K562 (cell line): ENCODE results near the gene SLC41A3. TPM values are rescaled to one million over a fixed set of nuclear protein-coding genes. Genes with fewer than 3 reads are reported as not detected.

Experiments
- ATAC-seq: fragments of 200-7000 bp; cut with Tn5 transposase; 3 replicates; pipeline ENCODE4 v1.9.1; 2020; ENCODE audit warnings: moderate library complexity
- BruUV-seq: library from RNA; stranded (reverse); fragments of 400-500 nt; replicated peaks from 2 replicates; lab custom pipeline; 2021; lab: Mats Ljungman, UMichigan
- CTCF ChIA-PET: fragments of 300-600 bp; formaldehyde crosslinking; extraction: SDS; loops from one replicate; lab custom pipeline; 2021; ENCODE audit warnings: low intra/inter-chr PET ratio; lab: Yijun Ruan, JAX
- POLR2A ChIA-PET: fragments of 300-600, 350-650 bp; sonication (Branson Sonifier 250); formaldehyde crosslinking; extraction: SDS; loops from one replicate; lab custom pipeline; 2021; ENCODE audit warnings: antibody characterized with exemption, inconsistent platforms; lab: Yijun Ruan, JAX
- DNase-seq, 4 experiments: peaks; one replicate each; pipeline versions ENCODE4 v3.0.0 to v3.0.0-alpha.2; 2011 to 2018; ENCODE audit warnings: low spot score in 3 of 4, mixed read lengths in 3 of 4; ENCODE audit errors: extremely low read depth in 1 of 4
- FAIRE-seq: peaks from 2 replicates; lab custom pipeline; 2011; peaks lifted over from hg19 to GRCh38; lab: Jason Lieb, UNC
- H2AFZ ChIP-seq: 2 replicates; pipeline ENCODE4 v1.6.0; 2011; ENCODE audit warnings: low read depth, low read length, control low read depth, inconsistent platforms
- H3K27ac ChIP-seq: fragments of 200-600 bp; 3 replicates; pipeline ENCODE4 v1.8.0; 2011; ENCODE audit warnings: low read depth, mild to moderate bottlenecking, control low read depth, inconsistent platforms, low read length, moderate library complexity, mixed read lengths; ENCODE audit errors: extremely low read depth
- H3K27me3 ChIP-seq, 2 experiments: fragments of 300-600 bp in 1 of 2; 2 replicates in 1 of 2; 3 replicates in 1 of 2; pipeline versions ENCODE4 v1.6.0 to v1.8.0; 2011; ENCODE audit warnings: inconsistent platforms in 2 of 2, low read length in 2 of 2, mild to moderate bottlenecking in 1 of 2, mixed read lengths in 1 of 2, moderate library complexity in 1 of 2; ENCODE audit not compliant: control insufficient read depth in 2 of 2, insufficient read depth in 2 of 2
- H3K36me3 ChIP-seq: fragments of 300-600 bp; 3 replicates; pipeline ENCODE4 v1.8.0; 2011; ENCODE audit warnings: mild to moderate bottlenecking, low read length, inconsistent platforms; ENCODE audit not compliant: control insufficient read depth, insufficient read depth
- H3K4me1 ChIP-seq, 2 experiments: fragments of 200-600 bp in 1 of 2; replicated peaks in 1 of 2; 2 replicates in 1 of 2; 3 replicates in 1 of 2; pipeline versions ENCODE4 v1.5.1 to v1.8.0; 2011; ENCODE audit warnings: inconsistent platforms in 2 of 2, low read length in 2 of 2, mild to moderate bottlenecking in 1 of 2, mixed read lengths in 1 of 2, moderate library complexity in 1 of 2; ENCODE audit not compliant: control insufficient read depth in 2 of 2, insufficient read depth in 2 of 2
- H3K4me2 ChIP-seq: 2 replicates; pipeline ENCODE4 v1.6.1; 2011; ENCODE audit warnings: low read length, control low read depth, inconsistent platforms, mixed read lengths; ENCODE audit not compliant: insufficient read depth
- H3K4me3 ChIP-seq: fragments of 200-600 bp; sonication (generic), shearing (Covaris generic); 2 replicates; pipeline ENCODE4 v1.5.1; 2016; ENCODE audit warnings: control low read depth, inconsistent platforms
- H3K79me2 ChIP-seq: fragments of 200-600 bp; 3 replicates; pipeline ENCODE4 v1.8.0; 2011; ENCODE audit warnings: low read length, inconsistent platforms; ENCODE audit not compliant: control insufficient read depth, insufficient read depth
- H3K9ac ChIP-seq, 2 experiments: 2 replicates each; pipeline versions ENCODE4 v1.6.0 to v1.6.1; 2011; ENCODE audit warnings: low read depth in 2 of 2, low read length in 2 of 2, control low read depth in 1 of 2, inconsistent platforms in 1 of 2, mild to moderate bottlenecking in 1 of 2, mixed read lengths in 1 of 2; ENCODE audit not compliant: insufficient read depth in 1 of 2
- H3K9me1 ChIP-seq: one replicate; pipeline ENCODE4 v1.6.0; 2011; ENCODE audit warnings: inconsistent platforms, mild to moderate bottlenecking, low read length, moderate library complexity; ENCODE audit not compliant: control insufficient read depth, insufficient read depth
- H3K9me3 ChIP-seq: replicated peaks from 2 replicates; pipeline ENCODE4 v1.5.1; 2011; ENCODE audit warnings: low read depth, low read length, inconsistent platforms; ENCODE audit not compliant: control insufficient read depth, insufficient read depth
- H4K20me1 ChIP-seq: replicated peaks from 2 replicates; pipeline ENCODE4 v1.6.1; 2011; ENCODE audit warnings: low read length, inconsistent platforms, mixed read lengths; ENCODE audit not compliant: control insufficient read depth, insufficient read depth
- CAMTA2 ChIP-seq: fragments of 250-450 bp; sonication (Bioruptor Pico); conservative IDR thresholded peaks from 2 replicates; pipeline ENCODE4 v1.5.1; 2022
- DMBX1 ChIP-seq: fragments of 250-450 bp; sonication (Bioruptor Pico); IDR thresholded peaks from 2 replicates; pipeline ENCODE4 v1.8.0; 2022; ENCODE audit warnings: inconsistent platforms, mild to moderate bottlenecking, moderate library complexity, borderline replicate concordance
- DPF2 ChIP-seq: fragments of 450-650 bp; IDR thresholded peaks from 2 replicates; pipeline ENCODE4 v1.6.1; 2016
- E2F6 ChIP-seq, 2 experiments: IDR thresholded peaks; 2 replicates each; pipeline ENCODE4 v1.6.1; 2011; ENCODE audit warnings: borderline replicate concordance in 1 of 2, control low read depth in 1 of 2, low read depth in 1 of 2, low read length in 1 of 2, mild to moderate bottlenecking in 1 of 2, mixed read lengths in 1 of 2, moderate library complexity in 1 of 2; ENCODE audit not compliant: insufficient read depth in 1 of 2, insufficient read length in 1 of 2, poor library complexity in 1 of 2, severe bottlenecking in 1 of 2; ENCODE audit errors: extremely low read depth in 1 of 2
- EP300 ChIP-seq: IDR thresholded peaks from 2 replicates; pipeline ENCODE4 v1.6.1; 2012; ENCODE audit warnings: low read length, improper control_type of control experiment
- HSF4 ChIP-seq: fragments of 250-450 bp; sonication (Bioruptor Pico); IDR thresholded peaks from 2 replicates; pipeline ENCODE4 v2.1.2; 2022; ENCODE audit warnings: mild to moderate bottlenecking, moderate library complexity, borderline replicate concordance
- MEIS2 ChIP-seq: fragments of 450-650 bp; IDR thresholded peaks from 2 replicates; pipeline ENCODE4 v1.6.1; 2014; ENCODE audit warnings: mild to moderate bottlenecking; ENCODE audit not compliant: partially characterized antibody
- NBN ChIP-seq: fragments of 450-650 bp; IDR thresholded peaks from 2 replicates; pipeline ENCODE4 v1.6.1; 2016; ENCODE audit warnings: low read depth, mild to moderate bottlenecking
- PML ChIP-seq: IDR thresholded peaks from 2 replicates; pipeline ENCODE4 v1.6.1; 2012; ENCODE audit warnings: low read length, inconsistent platforms
- SMARCA5 ChIP-seq: fragments of 450-650 bp; IDR thresholded peaks from 2 replicates; pipeline ENCODE4 v1.6.1; 2016
- SOX6 ChIP-seq: fragments of 450-650 bp; IDR thresholded peaks from 2 replicates; pipeline ENCODE4 v1.6.1; 2014; ENCODE audit warnings: mild to moderate bottlenecking
- ZBTB26 ChIP-seq: fragments of 450-650 bp; formaldehyde crosslinking; IDR thresholded peaks from 2 replicates; pipeline ENCODE4 v1.4.0; 2022; ENCODE audit warnings: missing genetic modification characterization
- ZKSCAN8 ChIP-seq: fragments of 200-800 bp; sonication (Bioruptor generic); IDR thresholded peaks from 2 replicates; pipeline ENCODE4 v1.6.1; 2016; ENCODE audit warnings: missing genetic modification characterization, missing compliant biosample characterization
- WGBS: fragments of 100-300 bp; shearing (Covaris generic); methylation state at CpG from one replicate; pipeline ENCODE4 v1.1.6; 2016; ENCODE audit warnings: low coverage, mixed read lengths; ENCODE audit not compliant: insufficient coverage; ENCODE audit errors: missing lambda C conversion rate; 5-methylcytosine and 5-hydroxymethylcytosine counted together
- in situ Hi-C: fragments of 300-500 bp; cut with MboI; formaldehyde crosslinking; loops from 4 replicates; pipeline ENCODE4 v1.15.0; 2018; ENCODE audit warnings: inconsistent platforms, mixed read lengths
- intact Hi-C: fragments of 100-400 bp; cut with micrococcal nuclease; formaldehyde crosslinking; loops from 2 replicates; pipeline ENCODE4 v1.14.2; 2022
- polyA plus RNA-seq, 8 experiments: library from polyadenylated mRNA; depleted of rRNA in 4 of 8; stranded (reverse) in 5 of 8; unstranded in 3 of 8; fragments of >200 nt; fragmentation: Nextera tagmentation in 2 of 8; fragmentation: Illumina TruSeq in 1 of 8; extraction: Ambion mirVana in 2 of 8; extraction: Trizol in 1 of 8; gene quantifications; 2 replicates each; pipeline versions ENCODE4 v1.2.1 to v1.2.3, GENCODE V29; 2011 to 2014; ENCODE audit warnings: inconsistent platforms in 1 of 8, missing spikeins in 1 of 8
- total RNA-seq, 7 experiments: library from RNA; depleted of rRNA in 6 of 7; stranded (reverse); fragments of >200 nt in 6 of 7; fragmentation: Illumina TruSeq in 2 of 7; extraction: Trizol in 2 of 7; gene quantifications; 2 replicates each; pipeline versions ENCODE4 v1.2.1 to v1.2.3, GENCODE V29; 2011 to 2021; ENCODE audit warnings: low replicate concordance in 1 of 7
- TF ChIP-seq, protein P1 (sequence below), 2 experiments: fragments of 200-800 bp in 1 of 2; sonication (Bioruptor generic) in 1 of 2; sonication (generic) in 1 of 2; formaldehyde crosslinking in 1 of 2; IDR thresholded peaks in 1 of 2; conservative IDR thresholded peaks in 1 of 2; 2 replicates each; pipeline versions ENCODE4 v1.5.0 to v1.6.1; 2016 to 2020; ENCODE audit warnings: missing compliant biosample characterization in 1 of 2, missing genetic modification characterization in 1 of 2, missing genetic modification reagents in 1 of 2

SLC41A3 gene
- total and polyA plus RNA-seq, 9 of the 15 experiments (the other 6 are each of a cell fraction or from before 2014, with no cell fraction given) = 4.1 to 20.7 (median 11.2) TPM

DNA sequence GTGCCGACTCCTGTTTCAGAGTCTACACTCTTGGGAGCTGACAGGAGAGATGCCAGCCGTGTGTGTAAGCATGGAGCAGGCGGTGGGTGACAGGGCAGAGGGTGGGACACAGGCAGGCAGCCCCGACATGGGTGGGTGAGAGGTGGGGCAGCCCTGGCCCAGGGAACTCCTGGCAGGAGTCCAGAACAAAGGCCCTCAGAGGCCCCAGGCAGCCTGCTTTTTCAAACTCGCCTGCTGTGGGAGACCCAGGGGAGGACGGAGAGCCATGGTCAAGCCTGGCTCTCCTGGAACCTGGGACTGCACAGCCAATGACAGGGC, 29.3 kb upstream of the SLC41A3 start:
- Histone ChIP-seq H3K4me2 (no peak overlapping the region), H3K4me3 (no peak overlapping the region), H3K79me2 (no peaks in the 10 kb centered on the region), H3K9me3 (no peaks in the 10 kb centered on the region), H3K27ac (no peak overlapping the region), H3K27me3 (peaks cover 0 to 41% of the 10 kb centered on the region in 2 experiments; a peak in 2 of 5 replicates), H3K4me1 (no peaks in the 10 kb centered on the region), H3K9me1 (no peaks in the 10 kb centered on the region), H4K20me1 (0 out of 2 replicates have a peak, but pooled peaks cover 3% of the 10 kb centered on the region), H2AFZ (no peak overlapping the region), H3K9ac (no peak overlapping the region), H3K36me3 (no peaks in the 10 kb centered on the region)
- ATAC-seq = no peak
- FAIRE-seq = no peak
- DNase-seq = no peak
- CTCF ChIA-PET = no interaction called here
- BruUV-seq = no TSS peak
- intact Hi-C loops (no loop called here), in situ Hi-C loops (no loop called here)
- TF ChIP-seq, protein P1, sequence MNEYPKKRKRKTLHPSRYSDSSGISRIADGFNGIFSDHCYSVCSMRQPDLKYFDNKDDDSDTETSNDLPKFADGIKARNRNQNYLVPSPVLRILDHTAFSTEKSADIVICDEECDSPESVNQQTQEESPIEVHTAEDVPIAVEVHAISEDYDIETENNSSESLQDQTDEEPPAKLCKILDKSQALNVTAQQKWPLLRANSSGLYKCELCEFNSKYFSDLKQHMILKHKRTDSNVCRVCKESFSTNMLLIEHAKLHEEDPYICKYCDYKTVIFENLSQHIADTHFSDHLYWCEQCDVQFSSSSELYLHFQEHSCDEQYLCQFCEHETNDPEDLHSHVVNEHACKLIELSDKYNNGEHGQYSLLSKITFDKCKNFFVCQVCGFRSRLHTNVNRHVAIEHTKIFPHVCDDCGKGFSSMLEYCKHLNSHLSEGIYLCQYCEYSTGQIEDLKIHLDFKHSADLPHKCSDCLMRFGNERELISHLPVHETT (CRISPR knock-in tag; conservative IDR thresholded peaks at IDR 0.05 in 1 of 2, IDR thresholded peaks at IDR 0.05 in 1 of 2) = no peak
- TF ChIP-seq CAMTA2 (CRISPR knock-in tag) = no peak
- no peak for TF ChIP-seq SMARCA5
- no peak for TF ChIP-seq DPF2
- TF ChIP-seq ZKSCAN8 (CRISPR knock-in tag) = no peak
- no peak for TF ChIP-seq ZBTB26 (CRISPR knock-in tag)
- no peak for TF ChIP-seq MEIS2
- no peak for TF ChIP-seq SOX6
- no peak for TF ChIP-seq DMBX1
- no peak for TF ChIP-seq HSF4 (CRISPR knock-in tag)
- TF ChIP-seq EP300 = no peak
- TF ChIP-seq NBN = no peak
- TF ChIP-seq E2F6 (IDR thresholded peaks at IDR 0.05; ENCODE audit: borderline replicate concordance in 1 of 2, extremely low read depth in 1 of 2, insufficient read depth in 1 of 2, insufficient read length in 1 of 2, low read depth in 1 of 2, low read length in 1 of 2, poor library complexity in 1 of 2, severe bottlenecking in 1 of 2) = no peak
- TF ChIP-seq PML = no peak
- 11% methylated on average over 4 of the region's 6 CpGs for WGBS
- POLR2A ChIA-PET = no interaction called here
